NCI-H82 treated with DMSO at 0.1 percent for 48 hours (cell line): Measurements from ENCODE around the gene TMEM213.
A peak's percentile ranks its signal among the peaks of the same experiment; 100 is the strongest.

Experiments
- DNase-seq: peaks from one replicate; lab custom pipeline; 2025; ENCODE audit not compliant: unreplicated experiment; lab: John Stamatoyannopoulos, UW

The TMEM213 gene, protein sequence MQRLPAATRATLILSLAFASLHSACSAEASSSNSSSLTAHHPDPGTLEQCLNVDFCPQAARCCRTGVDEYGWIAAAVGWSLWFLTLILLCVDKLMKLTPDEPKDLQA

GRCh38 chr7:138797715-138798320 is at the start of gene TMEM213, which contains the start of gene ATP6V0A4:
TSS of gene TMEM213 (plus strand) at chr7:138797994. CDS start at chr7:138798105, 111 bp downstream.
TSS of gene ATP6V0A4 (minus strand) at chr7:138798196. CDS start at chr7:138771247, 26,949 bp downstream.
- no peak for DNase-seq

DNA sequence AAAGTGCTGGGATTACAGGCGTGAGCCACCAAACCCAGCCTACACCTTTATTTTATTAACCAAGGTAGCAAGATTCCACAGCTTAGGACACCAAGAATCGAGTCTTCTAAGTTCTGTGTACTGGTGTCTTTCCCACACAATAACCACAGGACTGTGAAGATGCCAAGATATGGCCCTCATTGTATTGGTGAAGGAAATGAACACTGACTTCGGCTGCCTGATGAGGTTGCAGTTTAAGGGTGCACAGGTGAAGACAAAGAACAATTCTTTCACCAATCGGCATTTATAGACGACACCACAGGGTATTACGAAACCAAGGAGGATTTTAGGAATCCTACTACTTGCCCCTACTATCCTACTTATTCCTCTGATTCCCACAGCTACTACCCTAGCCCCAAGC is 49.1 kb upstream of the TMEM213 start:
- no peak for DNase-seq

- no peak for DNase-seq
Measured at GRCh38 chr7:138749960-138750359, 47.8 kb upstream of the TMEM213 start.

GRCh38 chr7:138750473-138750872 is 47.3 kb upstream of the TMEM213 start:
- no peak for DNase-seq

- DNase-seq, result no peak
Measured at GRCh38 chr7:138750901-138751464, 46.8 kb upstream of the TMEM213 start.

DNA sequence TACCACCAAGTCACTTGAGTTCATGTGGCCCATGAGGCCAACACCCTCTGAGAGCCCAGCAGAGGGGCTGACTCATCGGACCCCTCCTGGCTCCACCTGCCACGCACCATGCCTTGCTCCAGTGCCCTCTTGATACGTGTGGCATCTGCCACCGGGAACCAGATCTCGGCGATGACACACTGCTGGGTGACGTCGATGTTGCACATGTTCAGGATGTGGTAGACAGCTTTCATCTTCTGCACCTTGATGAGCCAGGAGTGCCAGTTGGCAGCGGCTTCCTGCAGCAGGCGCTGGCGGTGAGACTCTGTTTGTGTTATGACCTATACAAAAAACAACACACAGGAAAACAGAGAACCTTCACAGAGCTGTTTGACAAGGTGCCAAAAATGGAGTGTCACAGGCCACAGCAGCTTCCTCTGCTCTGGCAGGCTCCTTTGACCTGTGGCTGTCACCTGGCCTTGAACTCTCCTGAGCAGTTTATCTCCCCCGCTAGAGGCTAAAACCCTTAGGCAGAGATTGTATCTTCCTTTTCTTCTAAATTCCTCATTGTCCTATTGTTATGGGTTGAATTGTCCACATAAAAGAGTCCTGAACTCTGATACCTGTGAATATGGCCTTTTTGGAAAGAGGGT is 45.2 kb upstream of the TMEM213 start:
- DNase-seq, result no peak

- DNase-seq, result no peak
Measured at GRCh38 chr7:138753150-138753518, 44.7 kb upstream of the TMEM213 start.

GRCh38 chr7:138753610-138754009 is 44.2 kb upstream of the TMEM213 start:
- DNase-seq, result no peak

GRCh38 chr7:138755331-138755747 is 42.5 kb upstream of the TMEM213 start:
- no peak for DNase-seq

DNA sequence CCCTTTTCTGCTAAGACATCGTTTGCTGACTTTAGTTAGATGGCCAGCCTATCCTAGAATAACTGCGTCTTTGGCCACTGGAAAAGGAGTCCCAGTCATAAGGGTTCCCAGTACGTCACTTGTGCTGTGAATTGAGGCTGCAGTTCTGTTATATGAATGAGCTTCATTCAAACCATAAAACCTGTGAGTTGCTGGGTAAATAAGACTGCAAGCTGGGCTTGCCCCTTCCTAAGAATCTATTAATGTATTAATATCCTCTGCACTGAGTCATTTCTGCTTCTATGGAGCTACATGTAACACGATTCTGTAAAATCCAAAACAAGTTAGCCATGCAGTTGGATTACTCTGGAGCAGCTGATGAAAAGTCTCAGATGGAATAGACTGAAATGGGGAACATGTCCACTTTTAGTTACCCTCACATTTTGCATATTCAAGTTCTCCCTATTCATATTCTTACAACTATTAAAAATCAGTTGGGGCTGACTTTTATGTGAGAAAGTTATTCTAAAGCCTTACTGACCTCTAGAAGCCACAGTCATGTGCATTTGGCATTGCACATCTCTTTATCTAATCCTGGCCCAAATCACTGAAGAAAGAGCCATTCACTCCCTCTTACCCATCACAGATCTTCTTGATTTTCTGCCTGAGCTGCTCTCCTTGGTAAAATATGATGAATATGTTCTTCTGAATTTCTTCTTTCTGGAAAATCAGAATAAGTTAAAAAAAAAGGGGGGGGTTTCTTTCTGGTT is 41.8 kb upstream of the TMEM213 start:
- no peak for DNase-seq

DNA sequence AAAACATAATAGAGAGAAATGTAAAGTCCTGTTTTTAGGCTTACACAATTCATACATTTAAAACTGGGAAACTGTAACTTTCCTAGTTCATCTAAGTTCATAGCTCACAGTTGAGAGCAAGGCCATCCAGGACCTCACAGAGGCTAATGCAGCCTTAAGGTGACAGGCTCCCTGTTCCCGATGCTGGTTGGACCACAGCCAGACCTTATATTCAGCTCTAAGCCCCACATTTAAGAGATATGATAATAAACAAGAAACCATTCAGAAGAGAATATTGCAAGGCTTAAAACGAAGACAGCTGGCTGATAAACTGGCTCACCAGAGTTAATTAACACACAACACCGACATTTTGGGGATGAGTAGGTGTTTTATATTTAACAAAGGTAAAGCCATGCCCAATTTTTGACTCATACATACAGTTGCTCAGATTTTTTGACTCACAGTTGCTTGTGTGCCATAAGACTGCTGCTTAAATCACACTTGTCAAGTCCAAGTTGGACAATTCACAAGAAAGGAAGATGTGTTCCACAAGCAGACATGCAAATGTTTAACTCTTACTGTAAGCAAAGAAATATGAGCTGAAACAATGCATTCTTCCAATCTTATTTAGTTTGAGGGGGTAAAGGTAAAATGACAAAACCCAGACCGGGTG is 41.1 kb upstream of the TMEM213 start:
- no peak for DNase-seq

DNA sequence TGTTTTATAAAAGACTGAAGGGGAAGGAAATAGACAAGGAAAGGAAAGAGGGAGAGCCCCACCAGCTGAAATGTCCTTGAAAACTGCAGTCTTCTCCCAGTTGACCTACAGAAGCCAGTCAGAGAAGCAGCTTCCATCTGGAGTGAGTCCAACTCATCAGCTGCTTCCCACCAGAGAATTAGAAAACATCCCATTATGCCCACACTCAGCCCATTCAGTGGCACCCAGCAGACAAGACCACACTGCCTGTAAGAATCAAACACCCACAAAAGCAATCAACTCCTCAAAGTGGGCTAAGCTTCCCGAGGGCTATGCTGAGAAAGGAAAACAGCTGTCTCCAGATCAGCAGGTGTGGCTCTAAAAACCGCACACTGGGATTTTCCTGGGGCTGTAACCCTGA is 29.6 kb upstream of the TMEM213 start:
- DNase-seq, result peak; percentile 19

DNA sequence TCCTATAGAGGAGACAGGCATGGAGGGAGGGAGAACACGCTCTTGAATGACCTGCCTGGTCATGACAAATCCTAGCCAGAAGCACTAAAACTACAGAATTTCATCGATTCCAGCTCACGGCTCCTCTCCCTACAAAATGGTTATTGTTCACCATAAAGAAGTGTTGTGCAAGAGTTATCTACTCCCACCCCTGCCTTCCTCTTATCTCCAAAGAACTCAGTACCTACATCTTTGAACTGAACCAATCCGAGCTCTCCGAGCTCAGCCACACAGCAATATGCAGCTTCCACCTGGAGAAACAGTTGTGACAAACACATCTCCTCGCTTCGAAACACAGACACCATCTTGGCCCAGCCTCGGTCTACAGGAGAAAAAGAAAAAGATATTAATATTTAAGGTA is 26.9 kb upstream of the TMEM213 start:
- no peak for DNase-seq

GRCh38 chr7:138773176-138773575 is 24.6 kb upstream of the TMEM213 start:
- no peak for DNase-seq

GRCh38 chr7:138773817-138774216 is 24.0 kb upstream of the TMEM213 start:
- DNase-seq, result no peak

DNA sequence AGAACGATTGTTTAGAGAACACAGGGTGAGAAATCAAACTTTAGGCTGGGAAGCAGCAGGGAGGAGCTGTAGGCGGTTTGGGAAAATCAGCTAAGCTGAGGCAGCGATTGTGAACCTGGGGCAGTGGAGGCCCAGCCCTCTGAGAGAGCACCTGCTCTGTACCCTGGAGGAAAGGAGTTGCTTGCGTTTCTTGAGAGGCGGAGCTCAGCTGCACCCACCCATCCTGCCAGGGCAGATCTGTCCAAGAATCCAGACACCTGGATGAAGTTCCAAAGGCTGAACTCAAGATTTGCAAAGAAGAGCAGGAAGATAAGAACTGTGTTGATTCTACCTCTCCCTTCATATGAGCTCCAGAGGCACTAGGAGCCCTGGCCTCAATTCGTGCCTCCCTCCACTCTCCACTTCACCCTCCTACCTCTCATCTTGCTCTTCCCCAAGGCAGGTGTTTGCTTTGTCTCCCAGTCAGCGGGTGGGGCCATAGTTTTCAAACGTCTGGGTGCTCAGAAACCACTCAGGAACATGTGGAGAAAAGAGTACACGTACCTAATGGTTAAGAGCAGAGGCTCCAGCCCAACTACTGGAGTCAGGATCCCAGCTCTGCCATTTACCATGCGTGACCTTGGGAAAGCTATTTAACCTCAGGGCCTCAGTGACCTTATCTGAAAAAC is 21.5 kb upstream of the TMEM213 start:
- no peak for DNase-seq

- DNase-seq, result no peak
Measured at GRCh38 chr7:138781004-138781403, 16.8 kb upstream of the TMEM213 start.

GRCh38 chr7:138784692-138785091 is 13.1 kb upstream of the TMEM213 start:
- DNase-seq, result no peak

GRCh38 chr7:138785587-138786437 is 12.0 kb upstream of the TMEM213 start:
- no peak for DNase-seq
